Liver (tissue), 9 donors: ENCODE measurements around the gene UNC93B1. TPM values are rescaled to one million over a fixed set of nuclear protein-coding genes. Genes with fewer than 3 reads are reported as not detected.

Source experiments
- DNase-seq: peaks from one replicate; pipeline ENCODE4 v3.0.0-alpha.2; 2017; ENCODE audit warnings: low spot score
- H3K27ac ChIP-seq, 2 donors: one replicate each; pipeline ENCODE4 v1.7.0; 2013; ENCODE audit warnings: inconsistent platforms in 2 of 2, low read length in 2 of 2, control low read depth in 1 of 2, low read depth in 1 of 2, mild to moderate bottlenecking in 1 of 2
- H3K27me3 ChIP-seq, 4 donors: one replicate each; pipeline versions ENCODE4 v1.6.1 to v1.7.0; 2013; ENCODE audit warnings: low read length in 3 of 4, inconsistent platforms in 1 of 4, mild to moderate bottlenecking in 1 of 4, moderate library complexity in 1 of 4; ENCODE audit not compliant: control insufficient read depth in 4 of 4, insufficient read depth in 4 of 4
- H3K36me3 ChIP-seq, 4 donors: one replicate each; pipeline versions ENCODE4 v1.6.1 to v1.7.0; 2013; ENCODE audit warnings: low read length in 3 of 4, mild to moderate bottlenecking in 3 of 4, low read depth in 1 of 4, moderate library complexity in 1 of 4; ENCODE audit not compliant: control insufficient read depth in 4 of 4, insufficient read depth in 3 of 4
- H3K4me1 ChIP-seq, 4 donors: one replicate each; pipeline versions ENCODE4 v1.6.1 to v1.7.0; 2013; ENCODE audit warnings: low read length in 3 of 4, mild to moderate bottlenecking in 3 of 4, moderate library complexity in 1 of 4; ENCODE audit not compliant: control insufficient read depth in 4 of 4, insufficient read depth in 4 of 4
- H3K4me3 ChIP-seq, 3 donors: one replicate each; pipeline versions ENCODE4 v1.6.1 to v1.7.0; 2013; ENCODE audit warnings: low read length in 3 of 3, control low read depth in 1 of 3, low read depth in 1 of 3, mild to moderate bottlenecking in 1 of 3
- H3K9ac ChIP-seq, 2 donors: one replicate each; pipeline ENCODE4 v1.7.0; 2013; ENCODE audit warnings: low read length in 2 of 2, mild to moderate bottlenecking in 2 of 2, moderate library complexity in 2 of 2, control low read depth in 1 of 2, low read depth in 1 of 2
- H3K9me3 ChIP-seq, 4 donors: one replicate each; pipeline versions ENCODE4 v1.6.1 to v1.7.0; 2013; ENCODE audit warnings: low read length in 3 of 4; ENCODE audit not compliant: control insufficient read depth in 4 of 4
- ATF3 ChIP-seq: IDR thresholded peaks from 2 replicates; pipeline ENCODE4 v1.6.1; 2016; ENCODE audit warnings: antibody characterized with exemption
- CTCF ChIP-seq: fragments of 150-350 bp; IDR thresholded peaks from 2 replicates; pipeline ENCODE4 v1.5.1; 2017; ENCODE audit warnings: improper control_type of control experiment, low read depth, low read length; ENCODE audit not compliant: missing input control
- EGR1 ChIP-seq, 2 donors: IDR thresholded peaks; 2 replicates each; pipeline ENCODE4 v1.6.1; 2016 to 2018; ENCODE audit warnings: antibody characterized with exemption in 2 of 2, low read depth in 2 of 2
- FOXA1 ChIP-seq: IDR thresholded peaks from 2 replicates; pipeline ENCODE4 v1.6.1; 2016; ENCODE audit warnings: antibody characterized with exemption
- FOXA2 ChIP-seq: IDR thresholded peaks from 2 replicates; pipeline ENCODE4 v1.6.1; 2016; ENCODE audit warnings: antibody characterized with exemption
- GABPA ChIP-seq, 2 donors: IDR thresholded peaks in 1 of 2; conservative IDR thresholded peaks in 1 of 2; 2 replicates each; pipeline ENCODE4 v1.6.1; 2016; ENCODE audit warnings: antibody characterized with exemption in 2 of 2, mild to moderate bottlenecking in 1 of 2, moderate library complexity in 1 of 2
- HNF4A ChIP-seq, 2 donors: conservative IDR thresholded peaks; 2 replicates each; pipeline ENCODE4 v1.6.1; 2016; ENCODE audit warnings: antibody characterized with exemption in 2 of 2, mild to moderate bottlenecking in 2 of 2
- HNF4G ChIP-seq: IDR thresholded peaks from 2 replicates; pipeline ENCODE4 v1.6.1; 2016; ENCODE audit warnings: antibody characterized with exemption
- JUND ChIP-seq, 2 donors: IDR thresholded peaks; 2 replicates each; pipeline ENCODE4 v1.6.1; 2016; ENCODE audit warnings: antibody characterized with exemption in 2 of 2
- MAX ChIP-seq: IDR thresholded peaks from 2 replicates; pipeline ENCODE4 v1.6.1; 2016; ENCODE audit warnings: antibody characterized with exemption
- NR2F2 ChIP-seq: IDR thresholded peaks from 2 replicates; pipeline ENCODE4 v1.6.1; 2016; ENCODE audit warnings: antibody characterized with exemption
- REST ChIP-seq: IDR thresholded peaks from 2 replicates; pipeline ENCODE4 v1.6.1; 2016; ENCODE audit warnings: antibody characterized with exemption, mild to moderate bottlenecking
- RXRA ChIP-seq, 2 donors: IDR thresholded peaks; 2 replicates each; pipeline ENCODE4 v1.6.1; 2017 to 2018; ENCODE audit warnings: antibody characterized with exemption in 2 of 2, mild to moderate bottlenecking in 1 of 2
- SP1 ChIP-seq: IDR thresholded peaks from 2 replicates; pipeline ENCODE4 v1.6.1; 2018; ENCODE audit warnings: antibody characterized with exemption, mild to moderate bottlenecking
- TAF1 ChIP-seq: conservative IDR thresholded peaks from 2 replicates; pipeline ENCODE4 v1.6.1; 2016; ENCODE audit warnings: antibody characterized with exemption, mild to moderate bottlenecking
- YY1 ChIP-seq: IDR thresholded peaks from 2 replicates; pipeline ENCODE4 v1.6.1; 2016; ENCODE audit warnings: antibody characterized with exemption, mild to moderate bottlenecking
- ZBTB33 ChIP-seq: IDR thresholded peaks from 2 replicates; pipeline ENCODE4 v1.6.1; 2016; ENCODE audit warnings: antibody characterized with exemption
- WGBS: extraction: QIAGEN DNeasy Blood & Tissue Kit; methylation state at CpG from one replicate; pipeline ENCODE4 v1.1.7; 2013; 5-methylcytosine and 5-hydroxymethylcytosine counted together
- polyA plus RNA-seq, 2 donors: library from polyadenylated mRNA; stranded (reverse) in 1 of 2; unstranded in 1 of 2; fragments of 200-250 nt in 1 of 2; fragments of >200 nt in 1 of 2; fragmentation: Nextera tagmentation in 1 of 2; extraction: Ambion mirVana in 1 of 2; gene quantifications; one replicate each; pipeline versions ENCODE4 v1.2.1 to v1.2.3, GENCODE V29; 2013 to 2015
- total RNA-seq, 2 donors: library from RNA; depleted of rRNA; stranded (reverse); fragments of >200 nt; gene quantifications; one replicate each; pipeline ENCODE4 v1.2.3, GENCODE V29; 2014
- donor health status: healthy.
- donor health status: healthy.
- donor health status: healthy.
- donor health status: healthy.
- donor health status: healthy.

The UNC93B1 gene
- total and polyA plus RNA-seq, 4 donors, result 9.2 to 19.1 (median 15.0) TPM

GRCh38 chr11:68007498-68008380 is 3.8 kb upstream of the UNC93B1 start:
- no peaks in the 10 kb centered on the region for H3K9me3 ChIP-seq
- H3K4me3 ChIP-seq, result no peak overlapping the region
- no peaks in the 10 kb centered on the region for H3K36me3 ChIP-seq
- H3K4me1 ChIP-seq, result peaks cover 5 to 34% (median 22%) of the 10 kb centered on the region in 4 donors
- no peak for DNase-seq
- WGBS, result 92% methylated on average over 16 of the region's 16 CpGs
- H3K9ac ChIP-seq, result no peak overlapping the region
- no peaks in the 10 kb centered on the region for H3K27me3 ChIP-seq
- no peak for TF ChIP-seq TAF1
- no peak for TF ChIP-seq RXRA (IDR thresholded peaks at IDR 0.05)
- TF ChIP-seq ATF3, result no peak
- no peak for TF ChIP-seq FOXA2
- TF ChIP-seq GABPA (IDR thresholded peaks at IDR 0.05 in 1 of 2, conservative IDR thresholded peaks at IDR 0.05 in 1 of 2), result no peak
- TF ChIP-seq JUND (IDR thresholded peaks at IDR 0.05), result no peak
- TF ChIP-seq CTCF, result no peak
- no peak for TF ChIP-seq FOXA1
- no peak for TF ChIP-seq SP1
- no peak overlapping the region for H3K27ac ChIP-seq

- no peak overlapping the region for H3K27ac ChIP-seq
These were observed 2.8 kb upstream of the UNC93B1 start for GRCh38 chr11:68006606-68007166.

More at GRCh38 chr11:68006606-68007166, 2.8 kb upstream of the UNC93B1 start:
- H3K27me3 ChIP-seq, result no peaks in the 10 kb centered on the region
- no peaks in the 10 kb centered on the region for H3K9me3 ChIP-seq
- TF ChIP-seq REST (no peak), ZBTB33 (no peak), RXRA (IDR thresholded peaks at IDR 0.05) (no peak), FOXA1 (no peak), HNF4A (conservative IDR thresholded peaks at IDR 0.05) (no peak), GABPA (IDR thresholded peaks at IDR 0.05 in 1 of 2, conservative IDR thresholded peaks at IDR 0.05 in 1 of 2) (no peak), MAX (no peak), FOXA2 (no peak), YY1 (no peak), SP1 (no peak), NR2F2 (no peak), CTCF (no peak), EGR1 (IDR thresholded peaks at IDR 0.05; ENCODE audit: low read depth in 2 of 2) (no peak), HNF4G (no peak)
- 98% methylated on average over 7 of the region's 7 CpGs for WGBS
- no peak for DNase-seq
- no peak overlapping the region for H3K4me3 ChIP-seq
- no peak overlapping the region for H3K9ac ChIP-seq
- no peaks in the 10 kb centered on the region for H3K36me3 ChIP-seq
- peaks cover 5 to 34% (median 24%) of the 10 kb centered on the region in 4 donors for H3K4me1 ChIP-seq
